GM21447 (cell line): ENCODE results near the gene SORL1-AS1.
"Not testable (repeated sequence)": the region's sequence is repeated elsewhere in the genome, so short reads cannot be mapped to it uniquely, and the experiment has no call there.

Experiments used
- ATAC-seq: cut with Tn5 transposase; IDR thresholded peaks from one replicate; pipeline ENCODE4 v1.9.1; 2021; ENCODE audit not compliant: unreplicated experiment

The SORL1-AS1 gene

GRCh38 chr11:121431820-121432526 is 20.8 kb downstream of the SORL1-AS1 start:
- ATAC-seq: no peak

DNA sequence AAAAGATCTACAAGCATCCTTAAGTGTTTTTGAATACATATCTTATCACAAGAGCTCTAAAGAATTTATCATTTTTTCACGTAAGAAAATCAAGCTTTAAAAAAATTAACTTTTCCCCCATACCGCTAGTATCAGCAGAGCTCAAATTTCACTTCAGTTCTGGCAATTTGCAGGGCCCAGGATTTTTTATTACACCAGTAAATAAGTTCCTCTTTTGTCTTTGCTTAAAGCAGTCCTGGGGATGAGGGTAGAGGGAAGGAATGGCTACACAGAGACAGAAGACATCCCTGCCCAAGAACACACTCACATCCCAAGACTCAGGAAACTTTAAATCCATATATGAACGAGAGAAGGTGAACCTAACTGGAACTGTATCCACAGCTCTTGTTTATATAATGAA is 23.2 kb downstream of the SORL1-AS1 start:
- no peak for ATAC-seq

GRCh38 chr11:121427400-121427744 is 25.4 kb downstream of the SORL1-AS1 start:
- no peak for ATAC-seq

DNA sequence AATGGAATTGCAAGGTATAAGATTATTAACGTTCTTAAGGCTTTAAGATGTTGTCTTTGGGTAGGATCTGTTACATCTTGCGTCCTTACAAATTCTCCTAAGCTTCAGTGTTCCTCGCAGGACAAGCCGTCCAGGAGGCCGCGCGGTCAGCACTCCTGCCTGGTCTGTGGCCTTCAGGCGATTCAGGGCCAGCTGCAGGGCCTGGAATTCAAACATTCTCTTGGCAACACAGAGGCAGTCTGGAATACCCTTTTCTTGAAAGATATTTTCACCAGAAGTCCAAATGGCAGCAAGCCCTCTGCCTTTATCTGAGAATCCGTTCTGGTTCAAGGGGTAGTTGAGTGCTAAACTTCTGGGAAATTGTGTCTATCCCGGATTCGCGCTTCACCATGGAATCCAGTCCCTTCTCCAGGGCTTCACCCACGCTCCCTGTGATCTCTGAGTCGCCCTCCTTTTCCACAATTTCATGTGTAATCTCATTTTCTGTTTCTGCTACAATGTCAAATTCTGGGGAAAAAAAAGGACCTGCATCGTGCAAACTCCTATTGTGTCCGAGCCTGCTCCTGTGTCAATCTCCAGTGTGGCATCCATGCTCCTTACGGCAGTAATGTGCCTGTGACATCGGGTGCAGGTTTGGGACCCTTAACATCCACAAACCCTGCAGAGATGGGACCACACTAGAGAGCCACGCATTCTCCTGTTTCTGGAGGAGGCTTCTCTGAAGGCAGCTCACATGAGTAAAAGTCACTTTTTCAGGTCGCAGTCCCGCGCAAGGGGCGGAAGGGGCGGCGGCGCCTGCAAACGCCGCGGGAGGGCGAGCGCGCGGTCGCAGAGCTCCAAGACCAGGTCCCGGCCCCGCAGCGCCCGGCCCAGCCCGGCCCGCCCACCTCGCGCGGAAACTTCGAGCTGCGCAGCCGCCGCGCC is 26.0 kb downstream of the SORL1-AS1 start:
- ATAC-seq: no peak

DNA sequence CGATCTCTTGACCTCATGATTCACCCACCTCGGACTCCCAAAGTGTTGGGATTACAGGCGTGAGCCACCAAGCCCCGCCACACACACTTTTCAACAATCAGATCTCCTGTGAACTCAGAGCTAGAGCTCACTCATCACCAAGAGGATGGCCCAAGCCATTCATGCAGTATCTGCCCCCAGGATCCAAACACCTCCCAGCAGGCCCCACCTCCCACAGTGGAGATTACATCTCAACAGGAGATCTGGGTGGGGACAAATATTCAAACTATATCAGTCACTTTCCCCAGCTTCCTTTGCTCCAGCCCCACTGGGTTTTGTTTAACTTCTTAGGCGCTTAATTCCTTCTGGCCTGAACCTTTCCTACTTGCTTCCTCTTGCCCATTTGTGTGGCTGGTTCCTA is 26.9 kb downstream of the SORL1-AS1 start:
- ATAC-seq: no peak

DNA sequence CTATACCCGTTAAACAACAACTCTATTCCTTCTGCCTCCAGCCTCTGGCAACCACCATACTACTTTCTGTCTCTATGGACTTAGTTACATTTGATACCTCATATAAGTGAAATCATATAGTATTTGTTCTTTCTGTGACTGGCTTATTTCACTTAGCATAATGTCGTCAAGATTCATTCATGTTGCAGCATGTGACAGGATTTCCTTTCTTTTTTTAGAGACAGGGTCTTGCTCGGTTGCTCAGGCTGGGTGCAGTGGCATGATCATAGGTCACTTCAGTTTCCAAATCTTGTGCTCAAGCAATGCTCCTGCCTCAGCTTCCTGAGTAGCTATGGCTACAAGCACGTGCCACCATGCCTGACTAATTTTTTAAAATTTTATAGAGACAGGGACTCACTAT is 30.1 kb downstream of the SORL1-AS1 start:
- ATAC-seq: peak; percentile 58

GRCh38 chr11:121421149-121421901 is 31.4 kb downstream of the SORL1-AS1 start:
- no peak for ATAC-seq

GRCh38 chr11:121420398-121420797 is 32.4 kb downstream of the SORL1-AS1 start:
- no peak for ATAC-seq

- no peak for ATAC-seq
Observed at GRCh38 chr11:121419836-121420235, 32.9 kb downstream of the SORL1-AS1 start.

- no peak for ATAC-seq
Observed at GRCh38 chr11:121418625-121419114, 34.1 kb downstream of the SORL1-AS1 start.

DNA sequence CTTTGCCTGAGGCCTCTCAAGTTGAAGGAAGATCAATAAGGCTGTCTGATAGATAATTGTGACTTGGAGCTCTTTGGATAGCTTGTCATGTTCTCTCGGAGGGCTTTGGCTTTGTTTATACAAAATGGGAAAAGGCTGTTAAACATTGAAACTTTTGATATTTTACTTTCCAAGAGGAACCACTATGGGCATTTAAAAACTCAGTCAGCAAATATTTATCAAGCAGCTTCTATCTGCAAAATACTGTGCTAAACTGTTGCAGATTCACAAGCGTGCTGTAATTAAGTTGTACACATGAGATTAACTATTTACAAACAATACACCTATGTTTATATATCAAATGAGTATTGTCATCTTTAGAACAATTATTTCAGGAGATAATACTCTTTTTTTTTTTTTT is 35.2 kb downstream of the SORL1-AS1 start:
- ATAC-seq: no peak

DNA sequence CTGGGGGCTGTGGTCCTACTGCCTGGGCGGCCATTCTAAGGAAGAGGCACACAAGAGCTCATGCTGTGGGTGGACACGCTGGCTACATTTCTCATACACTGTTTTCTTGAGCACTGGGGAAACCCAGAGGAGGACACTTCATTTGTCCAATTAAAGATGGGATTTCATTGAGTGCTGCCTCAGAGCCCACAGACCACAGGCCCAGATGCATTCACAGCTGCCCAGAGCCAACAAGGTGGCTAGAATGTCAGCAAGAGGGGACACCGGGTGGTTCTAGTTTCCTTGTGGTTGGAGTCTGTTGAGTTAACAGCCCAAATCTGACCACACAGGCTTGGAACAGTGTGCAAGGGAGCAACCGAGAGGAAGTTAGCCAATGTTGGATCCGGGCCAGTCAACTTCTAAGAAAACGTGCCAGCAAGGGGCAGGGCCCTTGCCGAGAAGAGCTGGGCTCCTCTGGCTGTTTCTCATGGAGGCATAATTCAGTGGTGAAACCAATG is 35.7 kb downstream of the SORL1-AS1 start:
- ATAC-seq: peak; percentile 72

GRCh38 chr11:121415856-121416255 is 36.9 kb downstream of the SORL1-AS1 start:
- ATAC-seq: no peak

DNA sequence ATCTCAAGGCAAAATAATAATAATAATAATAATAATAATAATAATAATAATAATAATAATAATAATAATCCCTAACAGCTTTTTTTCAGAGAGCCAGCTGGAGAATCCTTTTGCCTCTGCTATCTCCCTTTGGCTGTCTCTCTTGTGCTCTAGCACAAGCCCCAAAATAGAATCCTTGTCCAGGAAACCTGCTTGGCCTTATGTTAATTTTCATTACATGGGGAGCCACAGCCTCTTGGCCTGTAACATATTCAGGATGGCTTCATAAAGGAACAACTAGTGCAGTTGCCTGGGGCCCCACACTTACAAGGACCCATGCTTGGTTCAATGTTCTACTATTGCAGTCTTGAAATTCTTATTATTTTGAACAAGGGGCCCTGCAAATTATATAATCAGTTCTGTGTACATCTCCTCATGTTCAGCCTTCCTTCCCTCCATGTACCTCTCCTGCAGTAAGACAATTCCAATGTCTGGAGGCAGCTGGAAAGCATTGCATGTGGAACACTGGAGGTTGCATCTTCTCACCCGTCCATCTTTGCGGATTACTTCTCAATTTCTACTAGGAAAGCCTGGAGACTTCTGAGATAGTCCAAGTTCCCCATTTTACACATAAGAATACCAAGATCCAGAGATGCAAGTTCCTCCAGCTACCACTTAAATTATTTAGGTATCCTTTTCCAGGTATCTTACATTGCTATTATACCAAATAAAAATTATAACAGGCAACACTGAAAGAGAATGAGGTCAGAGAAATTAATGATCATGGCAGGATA is 38.4 kb downstream of the SORL1-AS1 start:
- no peak for ATAC-seq

DNA sequence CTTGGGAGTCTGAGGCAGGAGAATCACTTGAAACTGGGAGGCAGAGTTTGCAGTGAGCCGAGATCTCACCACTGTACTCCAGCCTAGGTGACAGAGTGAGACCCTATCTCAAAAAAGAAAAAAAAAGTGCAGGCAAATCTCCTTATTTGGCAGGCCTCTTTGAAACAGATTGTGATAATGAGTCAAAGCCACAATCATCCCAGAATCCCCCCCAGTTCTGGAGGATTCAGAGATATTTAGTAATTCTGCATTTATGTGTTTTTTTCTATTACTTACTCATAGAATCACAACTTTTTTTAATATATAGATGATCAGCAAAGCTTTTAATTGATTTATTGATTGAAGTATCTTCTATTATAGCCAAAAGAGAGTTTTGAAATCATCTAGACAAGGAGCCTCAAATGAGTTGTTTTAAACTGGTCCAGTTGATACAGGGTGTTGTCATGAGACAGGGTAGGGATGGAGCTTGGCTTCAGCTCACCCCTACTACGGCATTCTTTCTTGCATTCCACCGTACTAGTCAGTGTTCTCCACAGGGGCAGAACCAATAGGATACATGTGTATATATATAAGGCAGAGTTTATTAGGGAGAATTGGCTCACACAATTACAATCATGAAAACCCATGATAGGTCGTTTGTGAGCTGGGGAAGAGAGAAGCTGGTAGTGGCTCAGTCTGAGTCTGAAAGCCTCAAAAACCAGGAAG is 39.9 kb downstream of the SORL1-AS1 start:
- ATAC-seq: no peak

- ATAC-seq: no peak
Observed at GRCh38 chr11:121412000-121412587, 40.7 kb downstream of the SORL1-AS1 start.

- ATAC-seq: not testable (repeated sequence)
Observed at GRCh38 chr11:121411330-121411729, 41.4 kb downstream of the SORL1-AS1 start.

- ATAC-seq: not testable (repeated sequence)
Observed at GRCh38 chr11:121410041-121410440, 42.7 kb downstream of the SORL1-AS1 start.

GRCh38 chr11:121408830-121409229 is 43.9 kb downstream of the SORL1-AS1 start:
- ATAC-seq: no peak
